ENCODE measurements around the gene AFDN.

Gene AFDN

GRCh38 chr6:167817729-167818128 lies 9.0 kb upstream of the AFDN start:
- no peak for DNase-seq

GRCh38 chr6:167819576-167819975 lies 7.1 kb upstream of the AFDN start:
- DNase-seq = no peak

GRCh38 chr6:167820681-167821080 lies 6.0 kb upstream of the AFDN start:
- DNase-seq = no peak

- DNase-seq = no peak
Observed at GRCh38 chr6:167824591-167825331, 1.9 kb upstream of the AFDN start.

GRCh38 chr6:167825332-167826229 lies 1.1 kb upstream of the AFDN start:
- DNase-seq = no peak

- no peak for DNase-seq
Observed at GRCh38 chr6:167826230-167826895, 348 bp upstream of the AFDN start.

- DNase-seq = no peak
Observed at GRCh38 chr6:167827583-167828324, 1.0 kb downstream of the AFDN start.

- no peak for DNase-seq
Observed at GRCh38 chr6:167828325-167828956, 1.7 kb downstream of the AFDN start.

- DNase-seq = no peak
Observed at GRCh38 chr6:167829513-167829912, 2.8 kb downstream of the AFDN start.

- no peak for DNase-seq
Observed at GRCh38 chr6:167831281-167831828, 4.6 kb downstream of the AFDN start.

GRCh38 chr6:167832497-167833395 lies 6.0 kb downstream of the AFDN start:
- DNase-seq = no peak

GRCh38 chr6:167833396-167833763 lies 6.7 kb downstream of the AFDN start:
- DNase-seq = no peak

GRCh38 chr6:167835260-167835659 lies 8.5 kb downstream of the AFDN start:
- no peak for DNase-seq

GRCh38 chr6:167836721-167837120 lies 10.0 kb downstream of the AFDN start:
- no peak for DNase-seq

GRCh38 chr6:167838207-167838748 lies 11.6 kb downstream of the AFDN start:
- no peak for DNase-seq

- no peak for DNase-seq
Observed at GRCh38 chr6:167839343-167839742, 12.6 kb downstream of the AFDN start.

- DNase-seq = no peak
Observed at GRCh38 chr6:167839755-167840154, 13.0 kb downstream of the AFDN start.

GRCh38 chr6:167840160-167840525 lies 13.4 kb downstream of the AFDN start:
- no peak for DNase-seq

GRCh38 chr6:167840526-167841179 lies 13.9 kb downstream of the AFDN start:
- no peak for DNase-seq

GRCh38 chr6:167841981-167842380 lies 15.3 kb downstream of the AFDN start:
- no peak for DNase-seq

Data from COR-L47 (cell line).